Measurements from ENCODE around the gene GPR108. TPM values are rescaled to one million over a fixed set of nuclear protein-coding genes. Genes with fewer than 3 reads are reported as not detected.
"Not testable (repeated sequence)": the region's sequence is repeated elsewhere in the genome, so short reads cannot be mapped to it uniquely, and the experiment has no call there.

GPR108 gene
- total RNA-seq, 4 donors from 2014 or later: 38.2 to 61.7 (median 48.2) TPM

DNA sequence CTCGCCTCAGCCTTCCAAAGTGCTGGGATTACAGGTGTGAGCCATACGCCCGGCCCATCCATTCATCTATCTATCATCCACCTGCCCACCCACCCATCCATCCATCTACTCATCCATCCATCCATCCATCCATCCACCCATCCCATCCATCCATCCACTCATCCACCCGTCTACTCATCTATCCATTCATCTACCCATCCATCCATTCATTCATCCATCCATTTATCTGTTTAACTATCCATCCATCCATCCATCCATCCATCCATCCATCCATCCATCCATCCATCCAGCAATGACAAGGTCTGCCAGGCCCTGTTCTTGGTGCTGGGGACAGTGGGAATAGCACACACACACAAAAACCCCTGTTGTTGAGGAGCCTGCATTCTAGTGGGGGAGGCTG is 39.6 kb upstream of the GPR108 start:
- no peak overlapping the region for H3K27ac ChIP-seq (replicated peaks in 1 of 4)
- TF ChIP-seq, protein P1, sequence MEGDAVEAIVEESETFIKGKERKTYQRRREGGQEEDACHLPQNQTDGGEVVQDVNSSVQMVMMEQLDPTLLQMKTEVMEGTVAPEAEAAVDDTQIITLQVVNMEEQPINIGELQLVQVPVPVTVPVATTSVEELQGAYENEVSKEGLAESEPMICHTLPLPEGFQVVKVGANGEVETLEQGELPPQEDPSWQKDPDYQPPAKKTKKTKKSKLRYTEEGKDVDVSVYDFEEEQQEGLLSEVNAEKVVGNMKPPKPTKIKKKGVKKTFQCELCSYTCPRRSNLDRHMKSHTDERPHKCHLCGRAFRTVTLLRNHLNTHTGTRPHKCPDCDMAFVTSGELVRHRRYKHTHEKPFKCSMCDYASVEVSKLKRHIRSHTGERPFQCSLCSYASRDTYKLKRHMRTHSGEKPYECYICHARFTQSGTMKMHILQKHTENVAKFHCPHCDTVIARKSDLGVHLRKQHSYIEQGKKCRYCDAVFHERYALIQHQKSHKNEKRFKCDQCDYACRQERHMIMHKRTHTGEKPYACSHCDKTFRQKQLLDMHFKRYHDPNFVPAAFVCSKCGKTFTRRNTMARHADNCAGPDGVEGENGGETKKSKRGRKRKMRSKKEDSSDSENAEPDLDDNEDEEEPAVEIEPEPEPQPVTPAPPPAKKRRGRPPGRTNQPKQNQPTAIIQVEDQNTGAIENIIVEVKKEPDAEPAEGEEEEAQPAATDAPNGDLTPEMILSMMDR (IDR thresholded peaks at IDR 0.05): no peak
- intact Hi-C loops (cut with DNase I): no loop called here
- no peak for DNase-seq (ENCODE audit: extremely low spot score)
- no peak overlapping the region for H3K4me3 ChIP-seq
- no peaks in the 10 kb centered on the region for H3K9me3 ChIP-seq
- WGBS: 96% methylated on average over 4 of the region's 4 CpGs
- H3K27me3 ChIP-seq: peaks cover 0 to 14% (median 0%) of the 10 kb centered on the region in 4 donors
- peaks cover 0 to 8% (median 2%) of the 10 kb centered on the region in 4 donors for H3K4me1 ChIP-seq
- no peaks in the 10 kb centered on the region for H3K36me3 ChIP-seq

DNA sequence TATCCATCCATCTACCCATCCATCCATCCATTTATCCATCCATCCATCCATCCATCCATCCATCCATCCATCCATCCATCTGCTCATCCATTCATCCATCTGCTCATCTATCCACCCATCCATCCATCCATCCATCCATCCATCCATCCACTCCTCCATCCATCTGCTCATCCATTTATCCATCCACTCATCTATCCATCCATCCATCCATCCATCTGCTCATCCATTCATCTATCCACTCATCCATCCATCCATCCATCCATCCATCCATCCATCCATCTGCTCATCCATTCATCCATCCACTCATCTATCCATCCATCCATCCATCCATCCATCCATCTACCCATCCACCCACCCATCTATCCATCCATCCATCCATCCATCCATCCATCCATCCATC is 38.7 kb upstream of the GPR108 start:
- H3K4me3 ChIP-seq; H3K4me1 ChIP-seq; DNase-seq (ENCODE audit: extremely low spot score); H3K36me3 ChIP-seq; H3K9me3 ChIP-seq; intact Hi-C loops (cut with DNase I); H3K27ac ChIP-seq (replicated peaks in 1 of 4): not testable (repeated sequence)
- H3K27me3 ChIP-seq: peaks cover 0 to 20% (median 0%) of the 10 kb centered on the region in 4 donors

DNA sequence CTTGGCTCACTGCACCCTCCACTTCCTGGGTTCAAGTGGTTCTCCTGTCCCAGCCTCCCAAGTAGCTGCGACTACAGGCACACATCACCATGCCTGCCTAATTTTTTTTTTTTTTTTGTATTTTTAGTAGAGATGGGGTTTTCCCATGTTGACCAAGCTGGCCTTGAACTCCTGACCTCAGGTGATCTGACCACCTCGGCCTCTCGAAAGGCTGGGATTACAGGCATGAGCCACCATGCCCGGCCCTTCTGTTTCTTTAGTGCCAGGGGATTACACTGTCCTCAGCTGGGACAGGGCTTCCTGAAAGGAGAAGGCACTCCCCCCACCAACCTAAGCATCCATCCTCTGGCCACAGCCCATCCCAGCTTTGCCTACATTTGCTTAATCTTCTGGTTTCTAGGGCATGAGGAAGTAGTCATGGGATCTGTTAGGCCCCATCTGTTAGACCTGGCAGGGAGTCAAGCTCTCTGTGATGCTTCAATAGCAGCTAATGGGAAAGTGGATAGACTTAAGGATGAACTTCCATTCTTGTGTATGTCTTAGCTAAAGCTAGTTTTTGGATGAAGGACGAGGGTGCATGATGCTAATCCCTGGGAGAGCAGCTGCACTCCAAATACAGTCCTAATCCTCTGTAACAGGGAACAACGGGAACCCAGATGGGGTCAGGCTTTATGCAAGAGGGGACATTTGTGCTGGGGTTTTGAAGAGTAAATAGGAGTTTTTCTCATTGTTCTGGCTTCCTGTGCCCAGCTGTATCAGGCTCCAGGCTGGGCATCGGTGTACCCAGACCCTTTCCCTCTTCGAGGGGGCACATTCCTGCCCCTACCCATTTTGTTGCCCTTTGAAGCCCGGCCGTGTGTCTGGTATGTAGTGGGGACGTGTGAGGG is 37.7 kb upstream of the GPR108 start:
- Histone ChIP-seq H3K27me3 (peaks cover 0 to 20% (median 0%) of the 10 kb centered on the region in 4 donors), H3K4me3 (no peak overlapping the region), H3K36me3 (no peaks in the 10 kb centered on the region), H3K9me3 (no peaks in the 10 kb centered on the region), H3K4me1 (no peaks in the 10 kb centered on the region), H3K27ac (replicated peaks in 1 of 4) (no peak overlapping the region)
- WGBS: 72% methylated on average over 11 of the region's 11 CpGs
- TF ChIP-seq POLR2AphosphoS5 (IDR thresholded peaks at IDR 0.05): no peak
- TF ChIP-seq, protein P1 (IDR thresholded peaks at IDR 0.05): no peak
- TF ChIP-seq POLR2A (IDR thresholded peaks at IDR 0.05; ENCODE audit: low read depth): no peak
- TF ChIP-seq EP300 (IDR thresholded peaks at IDR 0.05): no peak
- intact Hi-C loops (cut with DNase I): no loop called here
- no peak for DNase-seq (ENCODE audit: extremely low spot score)

- TF ChIP-seq, protein P1 (IDR thresholded peaks at IDR 0.05): no peak
- TF ChIP-seq EP300 (IDR thresholded peaks at IDR 0.05) (no peak), POLR2AphosphoS5 (IDR thresholded peaks at IDR 0.05) (no peak), POLR2A (IDR thresholded peaks at IDR 0.05; ENCODE audit: low read depth) (no peak)
- no peaks in the 10 kb centered on the region for H3K9me3 ChIP-seq
- H3K27me3 ChIP-seq: peaks cover 0 to 36% (median under 1%) of the 10 kb centered on the region in 4 donors
- intact Hi-C loops (cut with DNase I): no loop called here
- whole genome bisulfite sequencing: 42% methylated on average over 6 of the region's 8 CpGs
- H3K36me3 ChIP-seq: no peaks in the 10 kb centered on the region
- DNase-seq (ENCODE audit: extremely low spot score): no peak
- no peaks in the 10 kb centered on the region for H3K4me1 ChIP-seq
- peak overlapping the region; percentile 37 to 56 (median 44) for H3K4me3 ChIP-seq
- peak overlapping the region in 2 of 4 donors; percentile 10 to 48 for H3K27ac ChIP-seq (replicated peaks in 1 of 4)
Measured at GRCh38 chr19:6773323-6773931, 36.0 kb upstream of the GPR108 start.

DNA sequence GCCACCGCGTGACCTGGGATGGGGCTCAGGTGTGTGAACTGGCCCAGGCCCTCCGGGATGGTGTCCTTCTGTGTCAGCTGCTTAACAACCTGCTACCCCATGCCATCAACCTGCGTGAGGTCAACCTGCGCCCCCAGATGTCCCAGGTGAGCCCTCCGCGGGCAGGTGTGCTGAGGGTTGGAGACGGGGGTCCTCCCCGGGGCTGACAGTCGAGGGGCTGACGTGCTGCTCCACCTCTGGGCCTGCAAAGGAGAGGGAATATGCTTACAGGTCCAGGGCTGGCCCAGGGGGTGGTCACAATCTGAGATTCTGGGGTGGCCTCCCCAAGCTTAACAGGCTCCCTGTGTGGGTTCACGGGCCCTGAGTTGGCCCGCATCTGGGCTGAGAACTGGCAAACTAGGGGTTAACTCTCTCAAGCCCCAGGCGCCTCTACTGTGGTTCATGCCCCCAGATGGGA is 35.5 kb upstream of the GPR108 start:
- intact Hi-C loops (cut with DNase I): no loop called here
- TF ChIP-seq, protein P1 (IDR thresholded peaks at IDR 0.05): no peak
- no peak for TF ChIP-seq POLR2AphosphoS5 (IDR thresholded peaks at IDR 0.05)
- no peak for TF ChIP-seq POLR2A (IDR thresholded peaks at IDR 0.05; ENCODE audit: low read depth)
- no peak for TF ChIP-seq EP300 (IDR thresholded peaks at IDR 0.05)
- peak overlapping the region; percentile 37 to 56 (median 44) for H3K4me3 ChIP-seq
- H3K9me3 ChIP-seq: no peaks in the 10 kb centered on the region
- no peaks in the 10 kb centered on the region for H3K36me3 ChIP-seq
- H3K27ac ChIP-seq (replicated peaks in 1 of 4): peak overlapping the region in 2 of 4 donors; percentile 10 to 48
- WGBS: 64% methylated on average over 4 of the region's 14 CpGs
- peaks cover 0 to 3% (median under 1%) of the 10 kb centered on the region in 4 donors for H3K4me1 ChIP-seq
- peaks cover 0 to 41% (median 3%) of the 10 kb centered on the region in 4 donors for H3K27me3 ChIP-seq
- DNase-seq (ENCODE audit: extremely low spot score): no peak
